Sciatic nerve (tissue), 2 donors: ENCODE data around the gene SLC23A2. TPM values are rescaled to one million over a fixed set of nuclear protein-coding genes. Genes with fewer than 3 reads are reported as not detected.
"Not testable (repeated sequence)": the region's sequence is repeated elsewhere in the genome, so short reads cannot be mapped to it uniquely, and the experiment has no call there.

Source experiments
- ATAC-seq: fragments of 200-7000 bp; cut with Tn5 transposase; one replicate; pipeline ENCODE4 v1.9.1; 2020; ENCODE audit warnings: mild to moderate bottlenecking, moderate library complexity
- DNase-seq: peaks from one replicate; pipeline ENCODE4 v3.0.0-alpha.2; 2020; ENCODE audit warnings: low spot score
- intact Hi-C: fragments of 100-400 bp; cut with DNase I; formaldehyde crosslinking; loops from one replicate; pipeline ENCODE4 v1.14.2; 2022
- total RNA-seq: library from RNA; stranded (reverse); fragmentation: NEBNext Ultra II Directional; extraction: Animal tissue kit (Norgen Biotek cat#: 25700); gene quantifications from one replicate; pipeline ENCODE4 v1.2.1, GENCODE V29; 2021
- donor health status: DM: no; HTN: no; CAD: no.
- donor health status: DM: no; HTN: no; CAD: no.

SLC23A2 gene
- total RNA-seq, 1 donor from 2014 or later = 75.9 TPM

DNA sequence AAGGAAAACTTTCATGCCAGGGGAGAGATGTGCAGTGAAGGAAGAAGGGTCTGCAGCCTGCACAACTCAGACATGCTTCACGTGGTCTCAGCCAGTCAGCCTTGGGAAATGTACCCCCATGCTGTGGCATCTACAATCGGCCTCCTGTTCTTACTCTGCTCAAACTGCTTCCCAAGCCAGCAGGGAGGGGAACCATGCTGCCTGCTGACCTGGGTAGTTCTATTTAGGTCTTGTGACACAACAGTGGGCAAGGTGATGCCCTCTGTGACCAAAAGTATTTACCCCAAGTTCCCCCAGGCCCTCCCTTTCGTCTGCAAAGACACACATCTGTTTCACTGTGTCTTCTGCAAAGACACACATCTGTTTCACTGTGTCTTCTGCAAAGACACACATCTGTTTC lies 106.9 kb downstream of the SLC23A2 start:
- intact Hi-C loops = no loop called here
- ATAC-seq (no peak), DNase-seq (no peak)

GRCh38 chr20:4893709-4894108 lies 107.6 kb downstream of the SLC23A2 start:
- intact Hi-C loops = no loop called here
- ATAC-seq (no peak), DNase-seq (no peak)

GRCh38 chr20:4891997-4892396 lies 109.3 kb downstream of the SLC23A2 start:
- intact Hi-C loops = no loop called here
- ATAC-seq (no peak), DNase-seq (no peak)

- DNase-seq = no peak
These were observed 110.0 kb downstream of the SLC23A2 start for GRCh38 chr20:4891190-4891763.

GRCh38 chr20:4889446-4889845 lies 111.9 kb downstream of the SLC23A2 start:
- no peak for DNase-seq
- intact Hi-C loops = no loop called here
- no peak for ATAC-seq

More at GRCh38 chr20:4891190-4891763, 110.0 kb downstream of the SLC23A2 start:
- ATAC-seq = no peak
- intact Hi-C loops = no loop called here

DNA sequence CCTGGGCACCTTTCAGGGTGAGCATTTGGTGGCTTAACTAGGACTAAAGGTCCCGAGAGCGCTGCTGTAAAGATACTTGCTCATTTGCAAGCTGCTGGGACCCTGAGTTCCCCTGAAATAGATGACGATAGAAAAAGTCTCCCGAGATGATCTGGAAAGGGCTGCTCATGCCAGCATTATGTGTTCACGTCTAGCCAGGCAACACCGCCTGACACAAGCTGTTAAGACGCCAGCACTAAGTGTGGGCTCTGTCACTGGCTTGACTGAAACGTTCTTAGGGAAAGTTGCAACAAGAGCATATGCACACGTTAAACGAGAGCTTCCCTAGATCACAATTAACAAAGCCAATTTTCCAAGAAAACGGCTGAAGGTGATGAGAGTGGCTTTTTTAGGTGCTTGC lies 113.7 kb downstream of the SLC23A2 start:
- intact Hi-C loops = no loop called here
- ATAC-seq (peak; percentile 22), DNase-seq (no peak)

- intact Hi-C loops = no loop called here
- ATAC-seq (peak; percentile 33), DNase-seq (no peak)
These were observed 114.4 kb downstream of the SLC23A2 start for GRCh38 chr20:4886771-4887527.

DNA sequence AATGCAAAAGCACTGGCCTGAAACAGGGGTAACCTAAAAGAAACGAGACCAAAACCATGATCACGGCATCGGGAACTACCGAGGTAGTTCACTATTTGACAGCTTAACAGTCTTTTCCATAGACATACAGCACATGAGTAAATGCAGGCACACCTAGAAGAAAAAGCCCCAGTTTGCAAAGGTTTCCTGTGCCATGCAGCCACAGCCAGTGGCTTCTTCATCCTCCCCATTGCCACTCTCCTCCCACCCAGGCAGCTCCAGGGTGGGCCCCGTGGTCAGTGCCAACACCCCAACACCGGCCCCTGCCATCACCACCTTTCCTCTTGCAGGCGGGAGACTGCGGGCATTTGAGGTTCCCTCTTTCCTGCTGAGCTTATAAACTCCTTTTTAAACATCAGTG lies 115.4 kb downstream of the SLC23A2 start:
- no peak for DNase-seq
- ATAC-seq = no peak
- intact Hi-C loops = no loop called here

- DNase-seq = no peak
- intact Hi-C loops = no loop called here
- ATAC-seq = no peak
These were observed 117.8 kb downstream of the SLC23A2 start for GRCh38 chr20:4883546-4883945.

DNA sequence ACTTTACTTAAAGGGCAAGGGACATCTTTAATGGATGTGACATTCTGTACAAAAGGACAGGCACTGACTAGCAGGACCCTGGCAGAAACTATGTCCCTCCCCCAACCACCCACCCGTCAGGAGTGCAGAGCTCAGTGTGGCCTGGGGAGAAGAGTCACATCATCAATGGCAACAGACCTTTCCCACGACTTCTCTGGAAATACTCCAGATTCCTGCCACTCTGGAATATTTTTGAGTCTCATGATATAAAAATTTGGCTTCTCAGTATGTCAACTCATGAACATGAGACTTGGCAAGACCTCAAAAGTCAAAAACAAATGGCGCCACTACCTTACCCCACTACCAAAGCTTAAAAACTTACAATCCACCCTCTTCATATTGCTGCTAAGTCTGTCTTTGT lies 118.3 kb downstream of the SLC23A2 start:
- ATAC-seq (no peak), DNase-seq (no peak)
- intact Hi-C loops = no loop called here

DNA sequence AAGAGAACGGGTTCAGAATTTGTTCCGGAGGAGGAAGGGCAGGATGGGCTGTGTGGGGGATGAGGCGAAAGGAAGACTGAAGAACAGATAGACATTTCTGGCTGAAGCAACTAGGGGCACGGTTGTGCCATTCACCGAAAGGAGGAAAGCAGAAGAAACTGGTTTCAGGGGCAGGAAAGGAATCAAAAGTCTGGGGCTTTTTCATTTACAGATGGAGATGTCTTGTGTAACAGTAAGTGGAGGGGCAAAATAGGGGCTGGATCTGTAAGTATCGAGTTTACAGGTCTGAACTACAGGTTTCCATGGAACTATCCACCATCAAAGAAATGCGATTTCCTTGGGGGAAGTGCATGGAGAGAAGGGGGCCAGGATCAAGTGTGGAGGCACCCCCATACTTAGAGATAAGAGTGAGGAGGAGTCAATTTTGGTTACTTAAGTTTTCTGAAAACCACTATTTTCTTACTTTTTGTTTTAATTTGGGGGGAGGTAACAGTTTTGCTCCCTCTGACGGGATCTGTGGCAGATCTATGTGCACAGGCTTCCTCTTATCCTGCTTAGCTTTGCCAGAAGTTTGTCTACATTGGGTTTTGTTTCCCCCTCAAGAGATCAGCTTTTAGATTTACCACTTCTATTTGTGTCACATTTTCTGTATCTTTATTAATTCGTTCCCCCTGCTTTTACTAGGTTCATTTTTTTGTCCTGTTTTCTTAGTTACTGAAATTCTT lies 120.1 kb downstream of the SLC23A2 start:
- ATAC-seq = no peak
- DNase-seq = no peak
- intact Hi-C loops = no loop called here

DNA sequence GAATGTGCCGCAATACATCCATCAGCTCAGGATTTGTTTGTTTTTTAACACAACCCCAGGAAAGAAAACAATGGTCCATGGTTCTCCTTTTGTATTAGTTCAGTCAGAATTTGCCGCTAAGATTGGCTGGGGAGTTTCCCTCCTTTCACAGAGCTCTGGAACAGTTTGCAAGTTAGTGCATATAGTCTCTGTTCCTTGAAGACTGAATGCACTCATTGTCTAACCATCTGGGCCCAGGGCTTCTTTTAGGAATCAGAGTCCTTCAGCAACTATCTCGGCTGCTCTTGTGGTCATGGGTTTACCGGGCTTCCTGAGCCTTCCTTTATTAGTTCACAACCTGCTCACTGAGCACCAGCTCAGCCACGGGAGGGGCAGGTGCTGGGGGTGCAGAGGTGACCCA lies 121.3 kb downstream of the SLC23A2 start:
- intact Hi-C loops = no loop called here

DNA sequence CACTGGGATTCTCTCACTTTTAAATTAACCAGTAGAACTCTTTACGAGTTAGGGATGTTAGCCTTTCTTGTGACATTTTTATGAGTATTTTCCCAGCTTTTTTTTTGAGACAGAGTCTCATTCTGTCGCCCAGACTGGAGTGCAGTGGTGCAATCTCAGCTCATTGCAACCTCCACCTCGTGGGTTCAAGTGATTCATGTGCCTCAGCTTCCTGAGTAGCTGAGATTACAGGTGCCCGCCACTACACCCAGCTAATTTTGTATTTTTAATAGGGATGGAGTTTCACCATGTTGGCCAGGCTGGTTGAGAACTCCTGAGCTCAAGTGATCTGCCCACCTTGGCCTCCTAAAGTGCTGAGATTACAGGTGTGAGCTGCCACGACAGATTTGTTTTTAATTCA lies 123.2 kb downstream of the SLC23A2 start:
- DNase-seq, ATAC-seq, intact Hi-C loops: not testable (repeated sequence)

More for the DNA sequence above, 121.3 kb downstream of the SLC23A2 start:
- ATAC-seq = peak; percentile 80
- DNase-seq = no peak

GRCh38 chr20:4876731-4877130 lies 124.6 kb downstream of the SLC23A2 start:
- no peak for DNase-seq
- ATAC-seq = no peak
- intact Hi-C loops = no loop called here

DNA sequence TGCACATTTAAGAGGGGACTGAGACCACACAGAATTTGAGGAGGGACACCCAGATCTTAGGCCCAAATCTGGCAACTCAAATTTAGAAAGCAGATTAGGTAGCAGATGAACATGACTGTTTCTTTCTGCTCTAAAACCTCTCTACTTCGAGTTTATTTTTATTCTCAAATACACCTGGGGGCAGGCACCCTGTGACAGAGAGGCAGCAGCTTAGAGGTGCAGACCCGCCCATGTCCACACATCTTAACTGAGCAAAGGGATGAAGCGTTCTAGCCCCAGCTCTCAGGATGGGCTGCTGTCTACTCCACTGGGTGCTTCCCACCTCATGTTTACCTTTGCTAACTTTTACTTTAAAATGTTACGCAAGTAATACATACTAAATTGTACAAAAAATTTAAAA lies 125.0 kb downstream of the SLC23A2 start:
- intact Hi-C loops = no loop called here
- DNase-seq = no peak
- ATAC-seq = no peak

DNA sequence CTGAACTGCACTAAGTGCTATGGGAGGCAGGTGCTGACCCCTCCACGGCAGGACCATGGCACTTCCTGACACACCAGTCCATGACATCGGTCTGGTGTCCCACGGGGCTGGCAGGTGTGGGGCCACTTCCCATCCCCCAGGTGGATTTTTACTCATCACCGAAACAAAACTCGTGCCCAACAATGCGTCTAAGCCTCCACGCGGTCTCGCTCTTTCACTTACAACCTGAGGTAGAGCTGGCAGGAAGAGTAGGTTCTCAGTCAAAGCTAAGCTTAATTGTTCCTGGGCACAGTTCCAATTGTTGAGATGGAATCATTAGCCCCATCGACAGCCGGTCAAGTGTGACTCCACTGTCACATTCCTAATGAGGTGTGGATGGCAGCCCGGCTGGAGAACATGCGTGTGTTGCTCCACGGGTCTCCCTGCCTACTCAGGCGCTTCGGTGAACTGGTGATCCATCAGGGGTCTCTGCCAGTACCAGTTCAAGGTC lies 125.7 kb downstream of the SLC23A2 start:
- DNase-seq (no peak), ATAC-seq (no peak)
- intact Hi-C loops = no loop called here

DNA sequence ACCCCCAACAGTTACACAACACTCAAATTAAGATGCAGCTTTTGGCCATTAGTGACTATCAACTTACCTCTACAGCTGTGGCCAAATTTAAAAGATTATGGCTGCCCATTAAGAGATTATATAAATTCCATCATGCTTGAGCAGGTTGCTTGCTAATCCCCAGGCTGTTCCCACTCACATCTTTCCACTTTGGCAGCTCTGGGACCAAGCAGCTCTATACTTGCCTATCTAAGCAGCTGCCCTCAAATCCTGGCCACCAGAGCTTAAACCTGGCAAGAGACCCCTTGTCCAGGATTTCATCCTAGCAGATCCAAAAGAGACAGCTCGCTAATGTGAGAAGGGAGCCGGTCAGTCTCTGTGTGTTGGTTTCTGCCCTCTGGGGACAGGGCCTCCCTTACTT lies 127.9 kb downstream of the SLC23A2 start:
- intact Hi-C loops = no loop called here
- no peak for ATAC-seq
- no peak for DNase-seq

DNA sequence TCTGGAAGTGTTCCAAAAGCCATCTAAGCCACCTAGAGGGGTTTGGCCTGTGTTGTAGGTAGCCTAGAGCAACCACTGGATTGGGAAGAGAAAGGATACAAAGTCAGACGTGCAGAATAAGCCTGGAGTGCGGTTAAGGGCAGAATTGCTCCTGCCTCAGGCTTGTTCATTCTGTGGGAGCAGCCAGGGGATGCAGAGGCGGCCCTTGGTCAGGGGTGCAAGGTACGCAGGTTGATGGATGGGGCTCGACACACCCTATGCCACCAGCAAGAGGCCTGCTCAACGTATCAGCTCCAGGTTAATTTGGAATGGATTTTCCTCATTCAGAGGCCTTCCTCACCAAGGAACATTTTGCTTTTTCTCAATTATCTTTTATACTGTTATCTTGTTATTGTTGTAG lies 129.8 kb downstream of the SLC23A2 start:
- DNase-seq = no peak
- ATAC-seq = peak; percentile 26
- intact Hi-C loops = no loop called here

- DNase-seq = no peak
- intact Hi-C loops = no loop called here
- ATAC-seq = peak; percentile 60
These were observed 130.4 kb downstream of the SLC23A2 start for GRCh38 chr20:4870906-4871305.
